ENCODE results near the gene UBL4A.
"Not testable (repeated sequence)": the region's sequence is repeated elsewhere in the genome, so short reads cannot be mapped to it uniquely, and the experiment has no call there.

The UBL4A gene

DNA sequence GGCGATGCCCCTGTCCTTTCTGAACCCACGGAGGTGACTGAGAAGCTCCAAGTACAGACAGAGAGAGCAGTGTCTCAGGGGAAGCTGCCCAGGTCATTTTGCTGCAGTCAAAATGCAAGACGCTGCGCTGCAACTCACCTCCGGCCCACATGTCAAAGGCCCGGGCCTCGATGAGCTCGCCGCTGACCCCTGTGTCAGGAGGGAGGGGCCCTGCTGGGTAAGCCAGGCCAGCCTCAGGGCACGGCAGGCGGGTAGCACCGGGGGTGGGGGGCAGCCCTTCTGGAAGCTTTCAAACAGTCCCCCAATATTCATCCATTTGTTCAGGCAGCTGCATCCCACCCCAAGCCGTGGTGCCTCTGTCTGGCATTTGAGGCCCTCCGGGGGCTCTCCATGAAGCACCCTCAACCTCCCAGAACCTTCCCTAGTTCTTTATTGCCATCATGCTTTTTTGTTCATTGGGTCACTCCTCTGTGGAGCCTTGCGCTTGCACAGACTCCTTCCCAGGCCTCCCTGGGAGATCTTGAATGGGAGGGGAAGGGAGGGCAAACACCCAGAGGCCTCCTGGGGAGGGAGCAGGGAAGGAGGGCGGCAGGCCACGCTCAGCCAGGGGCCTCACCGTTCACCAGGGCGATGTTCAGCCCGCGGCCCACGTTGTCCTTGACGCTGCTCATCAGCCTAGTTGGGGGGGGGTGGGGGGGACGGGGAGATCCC is 21.4 kb upstream of the UBL4A start:
- DNase-seq, result no peak

- DNase-seq, result no peak
Measured at GRCh38 chrX:154506483-154507332, 20.3 kb upstream of the UBL4A start.

DNA sequence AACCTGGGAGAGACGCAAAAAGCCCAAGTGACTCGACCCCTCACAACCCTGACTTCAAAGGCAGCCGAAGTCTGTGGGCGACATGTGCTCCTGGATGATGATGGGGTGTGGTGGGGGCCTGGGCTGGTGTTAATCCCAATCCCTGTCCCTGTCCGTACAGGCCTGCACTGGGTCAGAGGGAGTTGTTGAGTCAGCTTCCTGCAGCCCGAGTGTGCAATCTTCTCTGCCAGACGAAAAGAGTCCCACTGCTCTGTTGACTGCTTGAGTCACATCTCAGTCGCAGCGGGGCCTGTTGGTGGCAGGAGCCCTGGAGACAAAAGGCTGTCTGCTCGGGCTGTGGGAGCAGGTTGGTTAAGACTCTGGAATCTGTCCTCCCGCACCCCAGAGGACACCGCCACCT is 19.3 kb upstream of the UBL4A start:
- DNase-seq, result no peak

- DNase-seq, result no peak
Measured at GRCh38 chrX:154502989-154503388, 16.6 kb upstream of the UBL4A start.

DNA sequence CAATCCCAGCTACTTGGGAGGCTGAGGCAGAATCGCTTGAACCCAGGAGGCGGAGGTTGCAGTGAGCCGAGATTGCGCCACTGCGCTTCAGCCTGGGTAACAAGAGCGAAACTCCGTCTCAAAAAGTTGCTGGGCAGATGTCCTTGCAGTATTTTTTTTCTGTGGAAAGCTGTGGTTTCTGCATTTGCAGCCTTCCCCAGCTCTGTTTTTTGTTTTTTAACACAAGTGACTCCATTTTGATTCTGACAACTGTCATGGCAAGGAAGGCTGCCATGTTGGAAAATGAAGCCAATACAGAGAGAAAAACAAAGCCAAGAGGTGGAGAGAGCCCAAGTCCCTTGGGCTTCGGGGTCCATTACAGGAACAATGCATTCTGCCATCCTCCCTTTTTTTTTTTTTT is 15.7 kb upstream of the UBL4A start:
- DNase-seq, result no peak

DNA sequence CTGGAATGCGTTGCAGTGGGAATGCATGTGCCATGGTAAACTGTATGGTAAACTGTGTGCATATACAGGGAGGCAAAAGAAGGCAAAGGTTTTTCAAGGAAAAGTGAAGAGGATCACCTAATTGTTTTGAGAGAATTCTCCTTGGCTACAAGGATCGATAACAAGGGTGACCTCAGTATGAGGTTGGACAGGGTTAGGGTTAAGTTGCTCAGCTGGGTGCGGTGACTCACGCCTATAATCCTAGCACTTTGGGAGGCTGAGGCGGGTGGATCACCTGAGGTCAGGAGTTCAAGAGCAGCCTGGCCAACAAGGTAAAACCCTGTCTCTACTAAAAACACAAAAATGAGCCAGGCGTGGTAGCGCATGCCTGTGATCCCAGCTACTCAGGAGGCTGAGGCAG is 15.0 kb upstream of the UBL4A start:
- not testable (repeated sequence) for DNase-seq

- DNase-seq, result not testable (repeated sequence)
Measured at GRCh38 chrX:154496591-154497137, 10.2 kb upstream of the UBL4A start.

- no peak for DNase-seq
Measured at GRCh38 chrX:154495472-154495922, 9.1 kb upstream of the UBL4A start.

DNA sequence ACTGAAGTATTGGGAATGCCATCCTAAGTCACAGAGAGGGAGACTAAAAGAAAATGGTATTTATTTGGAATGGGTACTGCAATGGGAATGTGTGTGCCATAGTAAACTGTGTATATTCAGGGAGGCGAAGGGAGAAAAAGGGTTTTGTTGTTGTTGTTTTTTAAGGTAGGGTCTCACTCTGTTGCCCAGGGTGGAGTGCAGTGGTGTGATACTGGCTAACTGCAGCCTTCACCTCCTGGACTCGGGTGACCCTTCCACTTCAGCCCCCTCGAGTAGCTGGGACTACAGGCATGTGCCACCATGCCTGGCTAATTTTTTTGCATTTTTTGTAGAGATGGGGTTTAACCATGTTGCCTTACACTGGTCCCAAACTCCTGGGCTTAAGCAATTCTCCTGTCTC is 8.3 kb upstream of the UBL4A start:
- no peak for DNase-seq

DNA sequence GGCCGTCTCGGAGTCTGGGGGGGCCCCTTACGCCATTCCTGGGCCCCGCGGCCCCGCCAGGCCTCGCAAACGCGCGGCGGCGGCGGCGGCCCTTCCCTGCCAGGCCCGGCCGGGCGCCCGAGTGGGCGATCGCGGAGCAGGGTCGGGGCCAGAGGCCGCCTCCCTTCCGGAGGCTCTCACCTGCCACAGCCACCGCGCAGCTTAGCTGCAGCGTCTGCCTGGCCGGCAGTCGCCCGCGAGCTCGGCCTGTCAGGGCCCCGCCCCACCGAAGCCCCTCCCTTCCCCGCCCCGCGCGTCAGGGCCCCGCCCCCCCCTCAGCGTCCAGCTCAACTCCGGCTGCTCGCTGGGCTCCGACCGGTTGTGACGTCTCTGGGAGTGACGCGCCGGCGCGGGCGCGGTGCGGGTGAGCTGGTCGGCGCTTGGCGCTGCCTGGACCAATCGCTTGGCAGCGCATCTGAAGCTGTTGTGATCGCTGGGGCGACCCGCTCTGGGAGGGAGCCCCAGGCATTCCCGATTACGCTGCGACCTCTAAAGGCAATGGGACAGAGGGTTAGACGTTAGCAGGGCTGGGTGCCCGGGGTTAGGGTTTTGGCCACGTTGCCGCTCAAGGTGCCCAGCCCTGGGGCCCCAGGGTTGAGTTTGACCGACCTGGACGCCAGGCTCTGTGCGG is 4.1 kb upstream of the UBL4A start, which contains the start of gene SLC10A3:
Gene SLC10A3 (minus strand): TSS at position 216 of the 670 bp plus-strand sequence. CDS start 1,689 bp downstream, outside the sequence.
- peak; percentile 86 for DNase-seq

DNA sequence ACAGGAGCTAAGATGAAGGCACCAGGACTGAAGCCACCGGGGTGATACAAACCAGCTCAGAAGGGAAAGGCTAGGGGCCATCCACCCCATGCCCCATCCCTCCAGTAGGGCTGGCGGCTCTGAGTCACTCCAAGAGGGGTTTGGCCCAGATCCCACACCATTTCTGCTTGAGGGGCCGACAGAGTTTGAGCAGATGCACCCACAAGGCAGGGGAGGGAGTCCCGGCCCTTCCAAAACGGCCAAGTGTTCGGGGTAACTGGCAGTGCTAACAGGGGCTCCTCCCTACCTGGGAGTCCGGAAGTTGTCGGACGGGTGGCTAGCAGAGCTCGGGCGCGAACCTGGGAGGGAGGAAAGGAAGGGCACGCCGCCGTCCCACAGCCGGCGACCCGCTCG is 3.6 kb upstream of the UBL4A start:
- DNase-seq, result no peak

- no peak for DNase-seq
Measured at GRCh38 chrX:154489182-154489581, 2.8 kb upstream of the UBL4A start.

DNA sequence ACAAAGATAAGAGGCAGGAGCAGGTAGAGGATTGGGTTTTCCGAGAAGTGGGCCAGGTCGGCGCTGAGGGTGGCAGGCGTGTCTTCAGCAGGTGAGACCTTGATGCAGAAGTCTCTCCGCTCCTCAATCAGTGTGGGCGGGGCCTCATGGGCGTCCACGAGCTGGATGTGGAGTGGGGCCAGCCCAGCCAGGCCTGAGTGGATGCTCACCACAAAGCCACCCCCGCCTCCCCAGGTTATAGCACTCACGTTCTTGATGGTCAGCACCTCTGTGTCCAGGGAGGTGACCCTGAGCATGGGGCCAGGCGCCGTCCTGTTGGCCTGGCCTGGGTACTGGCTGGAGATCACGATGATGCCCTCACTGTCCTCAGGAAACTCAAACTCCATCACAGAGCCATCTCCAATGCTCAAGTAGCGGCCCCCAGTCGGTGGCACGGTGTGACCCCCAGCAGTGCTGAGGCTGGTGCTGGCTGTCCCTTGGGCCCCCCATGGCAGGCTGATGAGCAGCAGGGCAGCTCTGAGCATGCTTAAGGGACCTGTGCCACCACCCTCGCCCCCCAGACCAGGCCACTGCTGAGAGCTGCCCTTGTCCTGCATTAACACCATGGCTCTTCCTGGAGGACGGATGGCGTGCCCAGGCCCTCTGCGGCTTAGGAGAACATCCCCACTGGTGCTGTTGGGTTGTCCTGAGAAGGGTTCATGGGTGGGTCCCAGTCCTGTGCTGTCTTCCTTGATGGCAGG is 2.1 kb upstream of the UBL4A start:
- no peak for DNase-seq

GRCh38 chrX:154487518-154488290 is 1.3 kb upstream of the UBL4A start:
- DNase-seq, result no peak

- peak; percentile 32 for DNase-seq
Measured at GRCh38 chrX:154486052-154486395, 391 bp downstream of the UBL4A start.

DNA sequence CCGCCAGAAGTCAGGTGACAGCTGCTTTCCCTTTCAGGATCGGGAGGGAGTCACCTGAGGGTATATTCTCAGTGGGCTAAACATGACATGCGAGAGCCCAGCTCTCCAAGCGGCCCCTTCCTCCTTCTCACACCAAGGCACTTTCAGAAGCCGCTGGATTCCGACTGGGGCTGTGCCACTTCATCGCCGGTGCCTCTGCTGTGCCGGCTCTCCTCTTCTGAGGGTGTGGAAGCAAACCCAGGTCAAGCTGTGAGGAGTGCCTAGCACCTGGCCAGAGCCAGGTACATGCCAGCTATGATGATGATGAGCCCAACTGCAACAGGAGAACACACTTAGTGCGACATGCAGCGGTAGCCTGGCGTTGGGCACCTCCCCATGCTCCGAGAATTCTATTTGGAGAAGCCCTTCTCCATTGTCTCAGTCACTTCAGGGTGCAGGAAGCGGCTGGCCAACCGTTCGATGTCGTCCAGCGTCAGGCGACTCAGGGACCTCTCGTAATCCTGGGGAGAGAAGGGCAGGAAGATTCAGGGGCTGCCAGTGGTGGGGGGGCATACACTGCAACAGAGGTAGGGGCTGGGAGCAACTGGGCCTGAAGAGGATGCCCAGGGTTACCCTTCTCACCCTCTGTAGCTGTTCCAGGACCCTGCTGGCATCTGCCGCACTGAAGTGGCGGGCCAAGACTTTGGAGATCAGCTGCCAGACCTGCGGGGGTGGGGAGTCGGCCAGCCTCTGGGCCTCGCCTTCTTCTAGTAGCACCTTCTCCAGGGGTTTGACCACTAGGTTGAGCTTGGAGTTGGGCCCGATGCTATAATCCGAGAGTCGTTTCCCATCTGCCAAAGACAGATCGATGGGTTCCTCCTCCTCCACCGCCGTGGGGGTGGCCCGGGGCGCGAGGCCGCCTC is 1.0 kb downstream of the UBL4A start:
- DNase-seq, result no peak

DNA sequence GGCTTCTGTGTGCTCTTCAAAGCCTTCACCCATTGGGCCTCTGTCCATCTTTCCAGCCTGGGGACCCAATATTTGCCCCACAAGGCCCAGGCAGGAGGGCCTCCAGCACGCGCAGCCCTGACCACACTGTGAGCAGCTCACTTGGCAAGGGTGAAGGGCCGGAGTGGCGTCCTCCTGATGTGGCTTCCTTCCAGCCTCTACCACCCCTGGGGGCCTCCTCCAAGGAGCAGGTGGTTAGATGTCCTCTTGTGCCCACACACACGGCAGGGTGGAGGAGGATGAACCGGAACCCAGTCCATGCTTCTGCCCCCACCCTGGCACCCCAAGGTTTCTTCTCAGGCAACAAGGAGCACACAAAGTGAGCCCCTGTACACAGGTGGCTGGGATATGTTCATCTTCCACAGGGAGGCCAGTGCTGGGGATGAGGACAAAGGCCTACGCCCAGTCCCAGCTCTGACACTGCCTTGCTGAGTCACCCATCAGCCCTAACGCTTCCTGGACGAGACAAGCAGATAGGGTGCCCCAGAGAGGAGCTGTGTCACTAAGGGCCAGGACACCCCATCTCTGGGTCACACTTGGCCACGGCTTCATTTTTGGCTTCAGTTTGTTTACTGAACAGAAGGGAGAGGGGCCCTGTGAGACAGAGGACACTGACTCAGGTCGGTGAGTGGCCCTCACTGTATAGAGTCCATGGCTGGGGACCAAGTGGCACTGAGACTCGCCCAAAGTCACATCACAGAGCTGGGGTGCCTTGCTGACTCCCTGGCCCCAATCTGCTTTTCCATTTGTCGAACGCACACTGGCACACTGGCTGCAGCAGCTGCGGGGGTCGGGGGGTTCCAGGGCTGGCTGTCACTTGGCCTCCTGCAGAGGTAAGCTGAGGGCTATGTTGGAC is 1.9 kb downstream of the UBL4A start:
- DNase-seq, result no peak

DNA sequence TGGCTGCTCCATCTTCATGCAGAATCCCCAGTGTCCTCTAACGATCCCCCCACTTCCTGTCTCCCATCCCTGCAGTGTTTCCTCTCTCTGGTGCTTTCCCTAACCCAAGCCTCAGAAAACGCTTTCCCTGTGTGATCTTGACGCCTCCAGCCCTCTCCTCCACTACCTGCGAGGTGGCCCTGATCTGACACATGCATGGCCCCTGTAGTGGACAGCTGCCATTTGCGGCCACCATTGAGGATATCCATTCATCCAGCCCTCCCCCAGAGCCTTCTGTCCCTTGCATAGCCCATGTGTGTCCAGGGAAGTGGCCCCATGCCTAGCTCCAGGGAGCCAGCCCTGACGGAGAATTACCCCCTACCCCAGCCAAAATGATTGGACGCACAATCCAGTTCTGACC is 3.1 kb downstream of the UBL4A start:
- DNase-seq, result no peak

DNA sequence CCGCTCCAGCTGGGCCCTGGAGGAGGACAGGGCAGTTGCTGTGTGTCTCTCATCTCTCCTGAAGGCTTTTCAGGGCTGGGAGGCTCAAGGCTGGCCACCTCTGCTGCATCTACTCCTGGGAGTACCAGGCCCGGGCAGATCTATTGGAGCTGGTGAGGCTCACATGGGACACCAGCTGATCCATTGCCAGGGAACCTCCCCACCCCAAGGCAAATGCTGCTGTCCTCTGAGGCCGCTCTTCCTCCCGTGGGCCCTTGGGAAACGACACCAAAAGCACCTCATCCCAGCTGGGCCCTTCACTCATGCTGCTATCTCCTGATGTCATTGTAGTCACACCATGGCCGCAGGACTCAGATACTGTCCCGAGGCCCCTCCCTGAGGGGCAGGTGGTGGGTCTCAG is 3.6 kb downstream of the UBL4A start:
- DNase-seq, result no peak

Data from central memory CD4-positive, alpha-beta T cell (primary cell).